Thyroid gland (tissue), 4 donors: ENCODE results near the gene EIF5.

Experiments
- CTCF ChIP-seq, 6 experiments: fragments of 200-600 bp in 3 of 6; fragments of 450-650 bp in 3 of 6; sonication (generic) in 3 of 6; IDR thresholded peaks; one replicate each; pipeline ENCODE4 v1.5.1; 2016 to 2019; ENCODE audit warnings: antibody characterized with exemption in 6 of 6, mild to moderate bottlenecking in 2 of 6, inconsistent platforms in 1 of 6, moderate library complexity in 1 of 6
- POLR2A ChIP-seq, 2 donors: fragments of 450-650 bp; IDR thresholded peaks; one replicate each; pipeline ENCODE4 v1.6.1; 2017; ENCODE audit warnings: antibody characterized with exemption in 2 of 2, mild to moderate bottlenecking in 2 of 2, moderate library complexity in 1 of 2

DNA sequence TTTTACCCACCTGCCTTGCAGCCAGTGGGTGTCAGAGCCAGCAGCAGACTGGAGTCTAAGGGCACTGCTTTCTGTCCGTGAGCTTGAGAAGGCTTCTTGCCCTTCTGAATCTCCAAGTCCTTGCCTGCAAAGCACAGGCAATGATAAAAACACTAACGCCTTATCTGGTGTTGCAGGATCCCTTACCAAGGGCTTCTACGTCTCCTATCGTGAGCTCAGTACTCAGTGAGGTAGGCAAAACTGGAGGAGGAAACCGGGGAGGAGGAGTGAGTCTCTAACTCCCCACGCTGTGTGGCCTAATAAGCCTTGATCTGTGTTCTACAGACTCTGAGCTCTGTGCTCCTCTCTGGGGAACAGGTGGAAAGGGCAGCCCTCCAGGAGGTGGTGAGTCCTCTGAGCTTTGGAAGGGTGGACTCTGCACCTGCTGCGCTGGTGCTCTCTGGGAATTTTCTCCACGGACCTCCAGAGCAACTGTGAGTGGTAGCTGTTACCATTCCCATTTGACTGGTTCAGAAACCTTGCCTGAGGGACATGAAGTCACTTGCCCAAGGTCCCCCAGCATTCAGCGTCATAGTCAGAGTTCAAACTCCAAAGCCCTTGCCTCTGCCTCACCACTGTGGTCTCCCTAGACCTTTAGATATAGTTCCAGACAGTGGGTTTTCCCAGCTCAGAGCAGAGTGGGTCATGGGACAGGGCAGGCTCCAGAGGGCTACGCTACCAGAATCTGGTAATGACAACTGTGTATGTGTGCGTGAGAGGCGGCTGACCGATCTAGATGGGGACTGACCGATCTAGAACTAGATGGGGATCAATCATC, 44.2 kb downstream of the EIF5 start:
- no peak for TF ChIP-seq CTCF (IDR thresholded peaks at IDR 0.05)
- no peak for TF ChIP-seq POLR2A (IDR thresholded peaks at IDR 0.05)
